SK-N-SH (cell line): ENCODE data around the gene UST. TPM values are rescaled to one million over a fixed set of nuclear protein-coding genes. Genes with fewer than 3 reads are reported as not detected.

Experiments
- CTCF ChIA-PET: fragments of 300-600, 350-600 bp; formaldehyde crosslinking; extraction: SDS; loops from one replicate; lab custom pipeline; 2021; lab: Yijun Ruan, JAX
- POLR2A ChIA-PET: fragments of 350-600 bp; sonication (Branson Sonifier 250); formaldehyde crosslinking; extraction: SDS; loops from one replicate; lab custom pipeline; 2020; ENCODE audit warnings: antibody characterized with exemption, inconsistent platforms; lab: Yijun Ruan, JAX
- DNase-seq: peaks from one replicate; pipeline ENCODE4 v3.0.0; 2012
- H2AFZ ChIP-seq: fragments of 200-600 bp; sonication (generic); 2 replicates; pipeline ENCODE4 v1.8.1; 2016; ENCODE audit warnings: antibody characterized with exemption, mild to moderate bottlenecking, low read depth
- H3F3A ChIP-seq: fragments of 200-600 bp; sonication (generic); replicated peaks from 2 replicates; pipeline ENCODE3; 2016; ENCODE audit warnings: antibody characterized with exemption, mild to moderate bottlenecking; ENCODE audit not compliant: insufficient read depth
- H3K27ac ChIP-seq, 2 experiments: fragments of 200-500 bp in 1 of 2; fragments of 200-600 bp in 1 of 2; sonication (Bioruptor generic) in 1 of 2; sonication (generic), shearing (Covaris generic) in 1 of 2; 2 replicates each; pipeline versions ENCODE4 v1.5.1 to v1.6.1; 2014 to 2016; ENCODE audit warnings: low read depth in 2 of 2, inconsistent platforms in 1 of 2, low read length in 1 of 2, mild to moderate bottlenecking in 1 of 2, mixed read lengths in 1 of 2
- H3K27me3 ChIP-seq: fragments of 200-600 bp; sonication (generic), shearing (Covaris generic); 2 replicates; pipeline ENCODE4 v1.6.1; 2016; ENCODE audit warnings: mixed run types; ENCODE audit not compliant: insufficient read depth
- H3K36me3 ChIP-seq, 2 experiments: fragments of 200-500 bp in 1 of 2; fragments of 200-600 bp in 1 of 2; sonication (Bioruptor generic) in 1 of 2; sonication (generic) in 1 of 2; replicated peaks in 1 of 2; 2 replicates each; pipeline versions ENCODE3 to v1.5.1; 2014 to 2016; ENCODE audit warnings: low read length in 1 of 2, mild to moderate bottlenecking in 1 of 2; ENCODE audit not compliant: insufficient read depth in 2 of 2, control insufficient read depth in 1 of 2
- H3K4me1 ChIP-seq, 2 experiments: fragments of 200-500 bp in 1 of 2; fragments of 200-600 bp in 1 of 2; sonication (Bioruptor generic) in 1 of 2; sonication (generic), shearing (Covaris generic) in 1 of 2; 2 replicates each; pipeline versions ENCODE4 v1.5.1 to v1.6.1; 2014 to 2016; ENCODE audit warnings: low read depth in 1 of 2, low read length in 1 of 2, mixed run types in 1 of 2; ENCODE audit not compliant: insufficient read depth in 2 of 2, control insufficient read depth in 1 of 2
- H3K4me2 ChIP-seq: fragments of 200-600 bp; sonication (generic), shearing (Covaris generic); 2 replicates; pipeline ENCODE4 v1.6.1; 2017; ENCODE audit warnings: mixed run types
- H3K4me3 ChIP-seq, 2 experiments: fragments of 200-500 bp in 1 of 2; fragments of 200-600 bp in 1 of 2; sonication (Bioruptor generic) in 1 of 2; sonication (generic), shearing (Covaris generic) in 1 of 2; 2 replicates each; pipeline versions ENCODE4 v1.5.1 to v1.8.1; 2014 to 2016; ENCODE audit warnings: low read depth in 2 of 2, inconsistent platforms in 1 of 2, low read length in 1 of 2, mild to moderate bottlenecking in 1 of 2, mixed read lengths in 1 of 2, moderate library complexity in 1 of 2
- H3K79me2 ChIP-seq: fragments of 200-600 bp; sonication (generic); 2 replicates; pipeline ENCODE4 v1.8.1; 2017; ENCODE audit warnings: mild to moderate bottlenecking; ENCODE audit not compliant: insufficient read depth
- H3K9ac ChIP-seq: fragments of 200-600 bp; sonication (generic); 2 replicates; pipeline ENCODE4 v1.6.1; 2017; ENCODE audit warnings: mixed run types
- H3K9me2 ChIP-seq: fragments of 200-600 bp; sonication (generic); 2 replicates; pipeline ENCODE4 v1.6.1; 2017; ENCODE audit warnings: mixed run types
- H3K9me3 ChIP-seq: fragments of 200-600 bp; sonication (generic); 2 replicates; pipeline ENCODE4 v1.6.1; 2017; ENCODE audit warnings: mixed run types, mild to moderate bottlenecking, moderate library complexity
- H4K20me1 ChIP-seq: fragments of 200-600 bp; sonication (generic); 2 replicates; pipeline ENCODE4 v1.6.1; 2017; ENCODE audit warnings: mild to moderate bottlenecking, mixed run types; ENCODE audit not compliant: insufficient read depth
- CHD2 ChIP-seq: fragments of 150-350 bp; IDR thresholded peaks from 2 replicates; pipeline ENCODE4 v1.6.1; 2018; ENCODE audit warnings: low read length; ENCODE audit not compliant: partially characterized antibody
- CTCF ChIP-seq: fragments of 200-600 bp; sonication (generic); IDR thresholded peaks from 2 replicates; pipeline ENCODE4 v1.6.1; 2017; ENCODE audit warnings: antibody characterized with exemption, mild to moderate bottlenecking, moderate library complexity
- ELF1 ChIP-seq: IDR thresholded peaks from 2 replicates; pipeline ENCODE4 v1.4.0; 2012
- EP300 ChIP-seq, 2 experiments: IDR thresholded peaks; 2 replicates each; pipeline versions ENCODE4 v1.4.0 to v1.6.1; 2012; ENCODE audit warnings: borderline replicate concordance in 1 of 2, low read depth in 1 of 2, low read length in 1 of 2
- EZH2phosphoT487 ChIP-seq: fragments of 200-600 bp; sonication (generic); IDR thresholded peaks from 2 replicates; pipeline ENCODE4 v1.6.1; 2017; ENCODE audit warnings: low read depth, mixed run types, mild to moderate bottlenecking, antibody characterized with exemption, moderate library complexity, borderline replicate concordance
- GABPA ChIP-seq: IDR thresholded peaks from 2 replicates; pipeline ENCODE4 v1.4.0; 2012; ENCODE audit warnings: low read depth, mild to moderate bottlenecking
- GATA2 ChIP-seq: sonication (generic); formaldehyde crosslinking; IDR thresholded peaks from 2 replicates; pipeline ENCODE4 v1.5.0; 2020; ENCODE audit warnings: mild to moderate bottlenecking, missing genetic modification reagents
- JUND ChIP-seq: IDR thresholded peaks from 2 replicates; pipeline ENCODE4 v1.4.0; 2012
- MXI1 ChIP-seq: IDR thresholded peaks from 2 replicates; pipeline ENCODE4 v1.6.1; 2012; ENCODE audit warnings: mild to moderate bottlenecking, low read depth, low read length, improper control_type of control experiment
- NFIC ChIP-seq: IDR thresholded peaks from 2 replicates; pipeline ENCODE4 v1.4.0; 2012; ENCODE audit warnings: borderline replicate concordance
- NRF1 ChIP-seq: IDR thresholded peaks from 2 replicates; pipeline ENCODE4 v1.6.1; 2012; ENCODE audit warnings: low read depth, mild to moderate bottlenecking, low read length
- RAD21 ChIP-seq: IDR thresholded peaks from 2 replicates; pipeline ENCODE4 v1.6.1; 2012; ENCODE audit warnings: mild to moderate bottlenecking, low read length
- RCOR1 ChIP-seq: fragments of 150-350 bp; IDR thresholded peaks from 2 replicates; pipeline ENCODE4 v1.6.1; 2017; ENCODE audit warnings: antibody characterized with exemption, low read length
- SMC3 ChIP-seq: IDR thresholded peaks from 2 replicates; pipeline ENCODE4 v1.6.1; 2012; ENCODE audit warnings: low read depth, low read length, improper control_type of control experiment
- TCF12 ChIP-seq: IDR thresholded peaks from 2 replicates; pipeline ENCODE4 v1.4.0; 2012
- YY1 ChIP-seq: IDR thresholded peaks from 2 replicates; pipeline ENCODE4 v1.4.0; 2012; ENCODE audit warnings: low read depth, mild to moderate bottlenecking
- ZBTB33 ChIP-seq: IDR thresholded peaks from 2 replicates; pipeline ENCODE4 v1.4.0; 2012; ENCODE audit warnings: low read depth, borderline replicate concordance
- WGBS: methylation state at CpG from one replicate; pipeline ENCODE4 v1.1.6; 2017; ENCODE audit warnings: low lambda C conversion rate; 5-methylcytosine and 5-hydroxymethylcytosine counted together
- polyA plus RNA-seq, 3 experiments: library from polyadenylated mRNA; depleted of rRNA; stranded (reverse); fragments of >200 nt; gene quantifications; 2 replicates each; pipeline ENCODE4 v1.2.3, GENCODE V29; 2012
- TF ChIP-seq, protein P1 (sequence below): fragments of 150-350 bp; IDR thresholded peaks from 2 replicates; pipeline ENCODE4 v1.6.1; 2017; ENCODE audit warnings: antibody characterized with exemption, low read length, low read depth, borderline replicate concordance
- TF ChIP-seq, protein P2 (sequence below): IDR thresholded peaks from 2 replicates; pipeline ENCODE4 v1.6.1; 2012; ENCODE audit warnings: mild to moderate bottlenecking, low read depth, low read length, moderate library complexity

UST gene
- polyA plus RNA-seq, 1 of the 3 experiments (the other 2 are of a cell fraction): 1.7 TPM

DNA sequence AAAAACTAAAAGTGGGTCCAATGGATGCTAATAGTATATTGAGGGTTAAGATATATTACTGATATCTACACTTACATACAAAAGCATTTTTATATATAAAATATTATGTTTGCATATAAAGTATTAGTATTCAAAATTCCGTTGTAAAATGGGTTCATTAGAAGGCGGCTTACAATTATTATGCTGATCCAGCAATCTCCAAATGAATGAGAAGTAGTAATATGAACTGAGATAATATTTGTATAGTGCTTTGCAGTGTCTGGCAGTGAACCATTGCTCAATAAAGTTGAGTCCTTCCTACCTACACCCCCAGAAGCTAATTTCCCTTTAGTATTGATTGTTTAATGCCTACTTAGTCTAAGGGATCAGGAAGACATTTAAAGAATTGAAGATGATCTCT, 146.2 kb downstream of the UST start (continued):
- TF ChIP-seq, protein P1, sequence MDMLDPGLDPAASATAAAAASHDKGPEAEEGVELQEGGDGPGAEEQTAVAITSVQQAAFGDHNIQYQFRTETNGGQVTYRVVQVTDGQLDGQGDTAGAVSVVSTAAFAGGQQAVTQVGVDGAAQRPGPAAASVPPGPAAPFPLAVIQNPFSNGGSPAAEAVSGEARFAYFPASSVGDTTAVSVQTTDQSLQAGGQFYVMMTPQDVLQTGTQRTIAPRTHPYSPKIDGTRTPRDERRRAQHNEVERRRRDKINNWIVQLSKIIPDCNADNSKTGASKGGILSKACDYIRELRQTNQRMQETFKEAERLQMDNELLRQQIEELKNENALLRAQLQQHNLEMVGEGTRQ: no peak
- TF ChIP-seq NRF1: no peak
- TF ChIP-seq CHD2: no peak
- TF ChIP-seq GATA2: no peak
- TF ChIP-seq, protein P2, sequence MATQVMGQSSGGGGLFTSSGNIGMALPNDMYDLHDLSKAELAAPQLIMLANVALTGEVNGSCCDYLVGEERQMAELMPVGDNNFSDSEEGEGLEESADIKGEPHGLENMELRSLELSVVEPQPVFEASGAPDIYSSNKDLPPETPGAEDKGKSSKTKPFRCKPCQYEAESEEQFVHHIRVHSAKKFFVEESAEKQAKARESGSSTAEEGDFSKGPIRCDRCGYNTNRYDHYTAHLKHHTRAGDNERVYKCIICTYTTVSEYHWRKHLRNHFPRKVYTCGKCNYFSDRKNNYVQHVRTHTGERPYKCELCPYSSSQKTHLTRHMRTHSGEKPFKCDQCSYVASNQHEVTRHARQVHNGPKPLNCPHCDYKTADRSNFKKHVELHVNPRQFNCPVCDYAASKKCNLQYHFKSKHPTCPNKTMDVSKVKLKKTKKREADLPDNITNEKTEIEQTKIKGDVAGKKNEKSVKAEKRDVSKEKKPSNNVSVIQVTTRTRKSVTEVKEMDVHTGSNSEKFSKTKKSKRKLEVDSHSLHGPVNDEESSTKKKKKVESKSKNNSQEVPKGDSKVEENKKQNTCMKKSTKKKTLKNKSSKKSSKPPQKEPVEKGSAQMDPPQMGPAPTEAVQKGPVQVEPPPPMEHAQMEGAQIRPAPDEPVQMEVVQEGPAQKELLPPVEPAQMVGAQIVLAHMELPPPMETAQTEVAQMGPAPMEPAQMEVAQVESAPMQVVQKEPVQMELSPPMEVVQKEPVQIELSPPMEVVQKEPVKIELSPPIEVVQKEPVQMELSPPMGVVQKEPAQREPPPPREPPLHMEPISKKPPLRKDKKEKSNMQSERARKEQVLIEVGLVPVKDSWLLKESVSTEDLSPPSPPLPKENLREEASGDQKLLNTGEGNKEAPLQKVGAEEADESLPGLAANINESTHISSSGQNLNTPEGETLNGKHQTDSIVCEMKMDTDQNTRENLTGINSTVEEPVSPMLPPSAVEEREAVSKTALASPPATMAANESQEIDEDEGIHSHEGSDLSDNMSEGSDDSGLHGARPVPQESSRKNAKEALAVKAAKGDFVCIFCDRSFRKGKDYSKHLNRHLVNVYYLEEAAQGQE: no peak
- TF ChIP-seq TCF12: no peak
- no peak for TF ChIP-seq JUND
- TF ChIP-seq RCOR1: no peak
- no peak for TF ChIP-seq NFIC

- POLR2A ChIA-PET: no interaction called here
- Histone ChIP-seq H3K4me2 (no peak overlapping the region), H3K27ac (no peak overlapping the region), H3K9me3 (no peaks in the 10 kb centered on the region), H3K4me1 (no peaks in the 10 kb centered on the region), H3K9ac (no peak overlapping the region), H3F3A (no peaks in the 10 kb centered on the region), H3K4me3 (no peak overlapping the region), H4K20me1 (no peaks in the 10 kb centered on the region), H2AFZ (no peak overlapping the region), H3K9me2 (no peaks in the 10 kb centered on the region), H3K27me3 (no peaks in the 10 kb centered on the region), H3K79me2 (no peaks in the 10 kb centered on the region), H3K36me3 (no peaks in the 10 kb centered on the region)
- 29% methylated on average over 2 of the region's 2 CpGs for WGBS
- CTCF ChIA-PET: no interaction called here
- no peak for DNase-seq
- no peak for TF ChIP-seq NFIC
- TF ChIP-seq, protein P1: no peak
- TF ChIP-seq, protein P2: no peak
- no peak for TF ChIP-seq GABPA
- no peak for TF ChIP-seq EZH2phosphoT487
- no peak for TF ChIP-seq RAD21
- TF ChIP-seq GATA2: no peak
- no peak for TF ChIP-seq SMC3
- TF ChIP-seq ZBTB33: no peak
- TF ChIP-seq MXI1: no peak
- TF ChIP-seq CTCF: no peak
- no peak for TF ChIP-seq ELF1
- no peak for TF ChIP-seq NRF1
- no peak for TF ChIP-seq EP300 (IDR thresholded peaks at IDR 0.05; ENCODE audit: borderline replicate concordance in 1 of 2, low read depth in 1 of 2, low read length in 1 of 2)
- TF ChIP-seq YY1: no peak
Observed at GRCh38 chr6:148893481-148893880, 146.7 kb downstream of the UST start.
